Chondrocyte (in vitro differentiated cells): Measurements from ENCODE around the gene MYO1B. TPM values are rescaled to one million over a fixed set of nuclear protein-coding genes. Genes with fewer than 3 reads are reported as not detected.

Experiments used
- DNase-seq: peaks from one replicate; pipeline ENCODE4 v3.0.0; 2021; ENCODE audit warnings: mixed read lengths, low spot score
- H3K27ac Mint-ChIP-seq: one replicate; pipeline ENCODE4 v1.8.0; 2021; ENCODE audit warnings: mild to moderate bottlenecking, moderate library complexity, mixed read lengths; ENCODE audit not compliant: unreplicated experiment
- H3K27me3 Mint-ChIP-seq: 2 replicates; pipeline ENCODE4 v1.8.0; 2021; ENCODE audit warnings: low read depth, mixed read lengths
- H3K36me3 Mint-ChIP-seq: 2 replicates; pipeline ENCODE4 v1.8.0; 2021; ENCODE audit warnings: low read depth, mixed read lengths
- H3K4me1 Mint-ChIP-seq: 2 replicates; pipeline ENCODE4 v1.8.0; 2021; ENCODE audit warnings: low read depth, mild to moderate bottlenecking, mixed read lengths
- H3K4me3 Mint-ChIP-seq: one replicate; pipeline ENCODE4 v1.8.0; 2021; ENCODE audit warnings: mild to moderate bottlenecking, moderate library complexity, mixed read lengths; ENCODE audit not compliant: unreplicated experiment
- H3K9me3 Mint-ChIP-seq: 2 replicates; pipeline ENCODE4 v1.8.0; 2021; ENCODE audit warnings: low read depth, mixed read lengths
- CTCF ChIP-seq: fragments of 200-600 bp; sonication (generic); IDR thresholded peaks from 2 replicates; pipeline ENCODE4 v1.5.0; 2021; ENCODE audit warnings: antibody characterized with exemption, mild to moderate bottlenecking, moderate library complexity
- total RNA-seq: library from RNA; stranded (reverse); gene quantifications from 3 replicates; pipeline ENCODE4 v1.2.1, GENCODE V29; 2021

The MYO1B gene
- total RNA-seq, 1 donor from 2014 or later: 114 TPM

- Mint-ChIP-seq H3K4me3 (no peak overlapping the region), H3K4me1 (peaks cover 13% of the 10 kb centered on the region), H3K27me3 (no peaks in the 10 kb centered on the region), H3K36me3 (peaks cover 8% of the 10 kb centered on the region), H3K9me3 (peaks cover 18% of the 10 kb centered on the region), H3K27ac (no peak overlapping the region)
- no peak for DNase-seq
- TF ChIP-seq CTCF: no peak
These were observed 33.1 kb upstream of the MYO1B start for GRCh38 chr2:191212119-191212518.

DNA sequence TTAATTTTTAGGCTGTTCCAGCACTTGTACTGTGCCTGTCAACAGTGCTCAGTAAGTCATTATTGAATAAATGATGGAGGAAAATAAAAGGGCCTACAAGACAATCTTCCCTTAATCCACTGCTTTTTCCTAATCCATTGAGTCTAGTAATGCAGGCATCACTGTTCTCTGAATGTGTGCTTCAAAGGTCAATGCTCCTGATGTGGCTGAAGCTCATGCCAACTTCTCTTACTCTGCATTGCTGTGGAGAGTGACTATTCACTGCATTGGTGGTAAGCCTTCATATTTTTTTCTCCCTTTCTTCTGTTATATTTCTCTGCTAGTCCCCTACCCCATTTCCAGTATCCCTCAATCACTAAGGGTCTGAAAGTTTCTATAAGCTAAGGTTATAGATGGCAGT is 31.9 kb upstream of the MYO1B start:
- no peak for DNase-seq
- TF ChIP-seq CTCF: no peak
- H3K9me3 Mint-ChIP-seq: peaks cover 18% of the 10 kb centered on the region
- H3K4me1 Mint-ChIP-seq: peaks cover 23% of the 10 kb centered on the region
- no peak overlapping the region for H3K27ac Mint-ChIP-seq
- H3K36me3 Mint-ChIP-seq: peaks cover 8% of the 10 kb centered on the region
- H3K27me3 Mint-ChIP-seq: no peaks in the 10 kb centered on the region
- H3K4me3 Mint-ChIP-seq: no peak overlapping the region

DNA sequence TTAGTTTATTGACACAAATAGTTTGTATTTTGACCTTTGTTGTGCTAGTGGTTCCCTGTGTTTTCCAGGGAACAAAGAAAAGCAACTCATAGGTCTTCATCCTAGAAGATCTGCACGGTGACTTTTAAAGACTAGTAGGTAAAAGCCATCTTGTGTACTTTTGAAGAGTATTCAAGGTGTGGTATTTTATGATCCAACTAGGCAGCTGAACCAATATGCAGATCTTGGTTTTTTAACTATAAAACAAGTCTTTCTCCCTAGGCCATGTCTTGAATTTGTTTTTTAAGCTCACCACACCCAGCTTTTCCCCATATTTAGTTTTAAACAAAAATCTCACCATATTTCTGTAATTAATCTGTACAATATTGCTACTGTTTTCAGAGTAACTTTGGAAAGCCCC is 30.0 kb upstream of the MYO1B start:
- no peak for DNase-seq
- no peak overlapping the region for H3K4me3 Mint-ChIP-seq
- peaks cover 19% of the 10 kb centered on the region for H3K4me1 Mint-ChIP-seq
- no peaks in the 10 kb centered on the region for H3K27me3 Mint-ChIP-seq
- TF ChIP-seq CTCF: no peak
- peaks cover 18% of the 10 kb centered on the region for H3K9me3 Mint-ChIP-seq
- H3K36me3 Mint-ChIP-seq: peaks cover 8% of the 10 kb centered on the region
- H3K27ac Mint-ChIP-seq: no peak overlapping the region

DNA sequence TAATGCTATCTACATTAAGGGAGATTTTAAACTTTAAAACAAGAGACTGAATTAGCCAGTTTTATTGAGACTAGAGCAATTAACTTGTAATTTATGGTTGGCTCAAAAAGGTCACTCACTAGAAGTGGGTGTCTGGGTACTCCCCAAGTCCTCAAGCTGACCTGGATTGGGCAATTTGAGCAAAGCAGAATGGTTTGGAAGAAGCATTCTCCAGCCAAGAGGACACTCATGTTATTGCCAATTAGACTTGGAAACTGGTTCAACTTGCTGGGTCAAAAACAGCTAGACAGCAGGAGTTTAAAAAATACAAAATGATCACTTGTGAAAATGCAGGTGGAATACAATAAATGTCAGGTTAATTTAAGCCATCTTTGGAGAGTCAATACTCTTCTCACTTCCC is 29.5 kb upstream of the MYO1B start:
- no peak for DNase-seq
- no peak overlapping the region for H3K27ac Mint-ChIP-seq
- peaks cover 8% of the 10 kb centered on the region for H3K36me3 Mint-ChIP-seq
- peaks cover 19% of the 10 kb centered on the region for H3K4me1 Mint-ChIP-seq
- H3K9me3 Mint-ChIP-seq: peaks cover 16% of the 10 kb centered on the region
- TF ChIP-seq CTCF: no peak
- no peaks in the 10 kb centered on the region for H3K27me3 Mint-ChIP-seq
- H3K4me3 Mint-ChIP-seq: no peak overlapping the region

- Mint-ChIP-seq H3K4me3 (no peak overlapping the region), H3K27me3 (no peaks in the 10 kb centered on the region), H3K9me3 (peaks cover 5% of the 10 kb centered on the region), H3K36me3 (peaks cover 2% of the 10 kb centered on the region), H3K4me1 (peaks cover 23% of the 10 kb centered on the region), H3K27ac (peak overlapping the region; percentile 50)
- TF ChIP-seq CTCF: no peak
- no peak for DNase-seq
These were observed 27.6 kb upstream of the MYO1B start for GRCh38 chr2:191217580-191217979.
